ENCODE data around the gene DCAF12.

- TF ChIP-seq CTCF (IDR thresholded peaks at IDR 0.05) (no peak), POLR2A (IDR thresholded peaks at IDR 0.05) (no peak)
Measured at GRCh38 chr9:34098307-34098706, 28.2 kb downstream of the DCAF12 start.

Data from uterus (tissue), 2 donors.